ENCODE results near the gene IP6K2. TPM values are rescaled to one million over a fixed set of nuclear protein-coding genes. Genes with fewer than 3 reads are reported as not detected.

The IP6K2 gene
- total RNA-seq, 4 donors from 2014 or later, result 64.3 to 145 (median 93.0) TPM

DNA sequence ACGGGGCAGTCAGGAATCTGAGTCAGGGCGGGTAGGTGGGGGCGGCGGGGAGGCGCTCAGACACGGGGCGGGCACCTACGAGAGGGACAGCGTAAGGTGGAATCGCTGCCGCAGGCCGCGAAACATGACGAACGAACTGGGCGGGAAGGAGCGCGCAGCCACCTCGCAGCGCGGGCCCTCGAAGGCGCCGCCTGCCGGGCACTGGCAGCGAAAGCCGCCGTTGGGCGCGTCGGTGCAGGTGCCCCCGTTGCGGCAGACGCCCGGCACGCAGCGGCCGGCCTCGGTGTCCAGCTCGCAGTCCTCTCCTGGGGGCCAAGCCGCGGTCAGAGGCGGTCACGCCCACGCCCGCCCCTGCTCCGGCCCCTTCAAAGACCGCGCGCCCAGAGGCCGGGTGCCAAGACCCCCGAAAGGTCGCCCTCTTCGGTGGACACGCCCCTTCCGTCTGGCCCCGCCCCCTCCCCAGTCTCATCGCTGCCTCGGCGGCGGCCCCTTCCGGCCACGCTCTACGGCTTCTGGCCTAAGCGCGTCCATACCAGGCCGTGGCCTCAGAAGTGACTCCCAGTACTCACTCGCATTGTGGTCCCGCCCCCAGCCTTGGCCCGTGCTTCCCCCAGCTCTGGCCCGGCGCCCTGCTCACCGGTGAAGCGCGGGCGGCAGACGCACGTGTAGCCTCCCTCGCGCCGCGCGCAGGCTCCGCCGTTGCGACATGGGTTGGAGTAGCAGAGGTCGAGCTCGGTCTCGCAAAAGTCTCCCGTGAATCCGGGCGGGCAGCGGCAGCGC, 60.8 kb downstream of the IP6K2 start:
- peak; percentile 95 to 96 for DNase-seq
- peak overlapping the region; percentile 28 to 44 (median 33) for H3K4me3 ChIP-seq (replicated peaks in 1 of 3)
- intact Hi-C loops (cut with DNase I), result no loop called here
- WGBS, 2 donors, result 8 to 27% methylated on average over 8 to 13 of the region's 94 CpGs
- H3K27ac ChIP-seq, result peak overlapping the region; percentile 2 to 74 (median 61)
- no peaks in the 10 kb centered on the region for H3K9me3 ChIP-seq
- H3K27me3 ChIP-seq, result no peaks in the 10 kb centered on the region
- H3K36me3 ChIP-seq, result no peaks in the 10 kb centered on the region
- TF ChIP-seq POLR2A (IDR thresholded peaks at IDR 0.05), result peak in 1 of 2 donors; percentile 48
- TF ChIP-seq CTCF (IDR thresholded peaks at IDR 0.05), result peak; percentile 12 to 85 (median 68)
- peaks cover 10 to 20% of the 10 kb centered on the region in 2 donors for H3K4me1 ChIP-seq

DNA sequence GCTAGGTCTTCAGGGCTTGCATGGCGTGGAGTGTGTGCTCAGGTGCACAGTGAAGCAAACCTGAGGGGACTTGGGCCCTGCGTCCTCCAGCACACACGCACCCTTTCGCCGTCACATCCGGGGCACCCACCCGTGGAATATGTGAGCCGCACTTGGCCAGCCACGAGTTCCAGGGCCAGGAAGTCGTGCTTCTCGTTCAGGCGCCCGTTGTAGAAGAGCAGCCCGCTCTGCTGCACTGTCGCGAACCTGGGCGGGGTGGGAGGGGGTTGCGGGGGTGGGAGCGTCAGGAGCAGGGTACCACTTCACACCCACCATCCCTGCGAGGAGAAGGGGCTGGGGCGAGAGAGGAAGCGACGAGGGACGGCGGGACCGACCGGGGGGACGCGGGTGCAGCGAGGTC, 61.4 kb downstream of the IP6K2 start:
- Histone ChIP-seq H3K27me3 (no peaks in the 10 kb centered on the region), H3K36me3 (no peaks in the 10 kb centered on the region), H3K9me3 (no peaks in the 10 kb centered on the region), H3K4me3 (replicated peaks in 1 of 3) (peak overlapping the region in 1 of 3 donors; percentile 44), H3K4me1 (peaks cover 9 to 17% of the 10 kb centered on the region in 2 donors), H3K27ac (peak overlapping the region; percentile 2 to 74 (median 61))
- TF ChIP-seq CTCF (IDR thresholded peaks at IDR 0.05), result no peak
- no peak for TF ChIP-seq POLR2A (IDR thresholded peaks at IDR 0.05)
- intact Hi-C loops (cut with DNase I), result no loop called here
- 7 to 12% methylated on average over 17 to 25 of the region's 30 CpGs for WGBS, 2 donors
- peak; percentile 69 to 71 for DNase-seq

- H3K36me3 ChIP-seq, result no peaks in the 10 kb centered on the region
- H3K27me3 ChIP-seq, result no peaks in the 10 kb centered on the region
- peaks cover 9 to 17% of the 10 kb centered on the region in 2 donors for H3K4me1 ChIP-seq
- peak overlapping the region in 1 of 3 donors; percentile 74 for H3K27ac ChIP-seq
- intact Hi-C loops (cut with DNase I), result no loop called here
- DNase-seq, result no peak
- 91 to 92% methylated on average over 9 to 12 of the region's 12 CpGs for WGBS, 2 donors
- no peaks in the 10 kb centered on the region for H3K9me3 ChIP-seq
- TF ChIP-seq POLR2A (IDR thresholded peaks at IDR 0.05) (no peak), CTCF (IDR thresholded peaks at IDR 0.05) (no peak)
- H3K4me3 ChIP-seq (replicated peaks in 1 of 3), result no peak overlapping the region
Observed at GRCh38 chr3:48655063-48655462, 62.0 kb downstream of the IP6K2 start.

GRCh38 chr3:48652923-48653715, 63.9 kb downstream of the IP6K2 start:
- DNase-seq, result no peak
- Histone ChIP-seq H3K36me3 (no peaks in the 10 kb centered on the region), H3K9me3 (no peaks in the 10 kb centered on the region), H3K4me1 (peaks cover 9 to 17% of the 10 kb centered on the region in 2 donors), H3K27me3 (no peaks in the 10 kb centered on the region), H3K27ac (no peak overlapping the region), H3K4me3 (replicated peaks in 1 of 3) (no peak overlapping the region)
- 95 to 98% methylated on average over 11 to 15 of the region's 15 CpGs for WGBS, 2 donors
- TF ChIP-seq POLR2A (IDR thresholded peaks at IDR 0.05), result no peak
- TF ChIP-seq CTCF (IDR thresholded peaks at IDR 0.05), result no peak
- intact Hi-C loops (cut with DNase I), result no loop called here

Measured in thyroid gland (tissue), 4 donors.